HAP-1 (cell line): ENCODE measurements around the gene PTPRD.

Source experiments
- DNase-seq, 2 experiments: peaks; one replicate each; pipeline ENCODE4 v3.0.0-alpha.2; 2016 to 2020; ENCODE audit warnings: low spot score in 2 of 2
- H3K27me3 ChIP-seq: fragments of 250-450 bp; sonication (Bioruptor Pico); 2 replicates; pipeline ENCODE4 v1.5.1; 2020; ENCODE audit warnings: low read depth, mild to moderate bottlenecking, moderate library complexity
- H3K36me3 ChIP-seq: fragments of 250-450 bp; sonication (Bioruptor Pico); replicated peaks from 2 replicates; pipeline ENCODE4 v1.5.1; 2020; ENCODE audit warnings: mild to moderate bottlenecking
- H3K4me1 ChIP-seq: fragments of 250-450 bp; sonication (Bioruptor Pico); 2 replicates; pipeline ENCODE4 v1.5.1; 2020; ENCODE audit warnings: mild to moderate bottlenecking
- H3K4me3 ChIP-seq: fragments of 250-450 bp; sonication (Bioruptor Pico); 2 replicates; pipeline ENCODE4 v1.5.1; 2020; ENCODE audit warnings: mild to moderate bottlenecking, moderate library complexity
- H3K9me3 ChIP-seq: fragments of 250-450 bp; sonication (Bioruptor Pico); 2 replicates; pipeline ENCODE4 v1.5.1; 2020; ENCODE audit warnings: mild to moderate bottlenecking, moderate library complexity
- in situ Hi-C: fragments of 300-500 bp; cut with MboI; formaldehyde crosslinking; loops from 3 replicates; pipeline ENCODE4 v1.14.3; 2020; ENCODE audit warnings: low sequenced_read_pairs, inconsistent platforms, mixed read lengths

The PTPRD gene

DNA sequence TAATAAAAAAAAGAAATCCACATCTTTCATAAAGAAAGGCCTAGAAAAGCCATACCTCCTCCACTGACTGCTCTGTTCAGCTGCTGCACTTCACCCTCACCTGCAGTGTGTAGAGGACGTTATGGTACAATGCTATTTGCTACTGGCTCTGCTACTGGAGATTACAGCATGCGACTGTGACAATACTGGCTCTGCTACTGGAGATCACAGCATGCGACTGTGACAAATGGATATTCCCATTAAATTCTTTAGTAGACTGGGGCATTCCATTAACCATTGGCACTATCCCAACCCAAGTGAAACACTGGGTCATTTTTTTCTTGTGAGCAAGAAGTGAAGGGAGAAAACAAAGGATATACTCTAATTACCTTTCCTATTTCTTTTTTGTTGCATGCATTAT, 1749.7 kb downstream of the PTPRD start:
- Histone ChIP-seq H3K4me1 (peaks cover 14% of the 10 kb centered on the region), H3K9me3 (no peaks in the 10 kb centered on the region), H3K36me3 (no peaks in the 10 kb centered on the region), H3K27me3 (no peaks in the 10 kb centered on the region), H3K4me3 (no peak overlapping the region)
- no peak for DNase-seq
- in situ Hi-C loops, result loop anchor here (10.0 kb wide), 1 partner anchor 338 kb away; no protein-coding TSS in a partner anchor

DNA sequence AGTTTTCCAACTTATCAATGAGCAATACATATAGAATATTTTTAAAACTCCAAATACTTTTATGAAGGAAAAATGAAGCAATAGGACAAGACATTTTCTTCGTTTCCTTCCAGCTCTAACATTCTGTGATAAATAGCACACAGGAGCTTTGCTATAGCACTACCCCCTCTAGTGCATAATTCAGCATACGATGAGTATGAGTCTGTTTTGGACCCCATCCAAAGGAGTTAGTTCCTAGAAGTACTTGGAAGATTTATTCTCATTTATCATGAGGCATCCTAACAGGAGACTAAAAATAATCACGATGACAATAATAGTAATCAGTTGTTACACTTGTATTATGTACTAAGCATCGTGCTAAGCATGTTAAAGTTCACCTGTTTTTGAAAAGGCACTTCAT, 1751.9 kb downstream of the PTPRD start:
- H3K4me3 ChIP-seq, result no peak overlapping the region
- no peaks in the 10 kb centered on the region for H3K27me3 ChIP-seq
- H3K9me3 ChIP-seq, result no peaks in the 10 kb centered on the region
- H3K4me1 ChIP-seq, result peaks cover 11% of the 10 kb centered on the region
- in situ Hi-C loops, result loop anchor here (10.0 kb wide), 1 partner anchor 336 kb away; no protein-coding TSS in a partner anchor
- DNase-seq, result no peak
- no peaks in the 10 kb centered on the region for H3K36me3 ChIP-seq

DNA sequence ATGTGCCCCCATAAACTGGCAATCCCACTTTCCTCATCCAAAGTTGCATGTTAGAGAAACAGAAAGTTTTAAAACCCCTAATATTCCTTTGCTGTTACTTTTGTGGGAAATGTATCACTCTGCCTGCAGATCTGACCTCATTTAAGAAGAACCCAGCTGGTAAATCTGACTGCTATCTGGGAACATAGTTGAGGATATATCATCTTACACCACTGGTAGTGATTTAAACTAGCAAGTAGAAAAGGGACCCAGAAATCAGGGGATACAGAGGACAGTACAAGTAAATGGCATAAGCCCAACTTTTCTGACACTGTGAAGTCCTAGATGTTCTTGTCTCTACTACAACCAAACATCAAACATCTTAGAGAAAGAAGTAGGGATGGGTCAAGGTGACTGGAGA, 1752.7 kb downstream of the PTPRD start:
- DNase-seq, result no peak
- no peak overlapping the region for H3K4me3 ChIP-seq
- no peaks in the 10 kb centered on the region for H3K36me3 ChIP-seq
- H3K9me3 ChIP-seq, result no peaks in the 10 kb centered on the region
- in situ Hi-C loops, result loop anchor here (10.0 kb wide), 1 partner anchor 335 kb away; no protein-coding TSS in a partner anchor
- no peaks in the 10 kb centered on the region for H3K27me3 ChIP-seq
- peaks cover 18% of the 10 kb centered on the region for H3K4me1 ChIP-seq

DNA sequence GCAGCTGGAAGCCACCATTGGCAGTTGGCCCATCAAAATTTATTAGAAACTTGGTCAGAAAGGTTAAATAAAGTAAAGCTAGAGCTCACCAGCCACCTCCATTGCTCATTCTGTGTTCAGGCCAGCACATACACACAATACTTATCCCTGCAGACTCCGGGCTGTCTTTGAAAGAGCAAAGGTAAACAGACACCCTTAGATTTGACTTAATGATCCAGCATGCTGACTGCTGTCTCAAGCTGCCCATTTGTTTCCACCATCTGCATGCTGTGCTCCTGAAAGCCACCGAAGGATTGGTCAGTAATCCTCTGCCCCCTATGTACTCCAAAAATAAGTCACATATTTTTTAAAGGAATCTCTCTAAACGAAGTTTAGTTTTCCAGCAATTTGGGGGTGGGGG, 1753.4 kb downstream of the PTPRD start:
- H3K4me1 ChIP-seq, result peaks cover 22% of the 10 kb centered on the region
- H3K27me3 ChIP-seq, result no peaks in the 10 kb centered on the region
- no peak for DNase-seq
- in situ Hi-C loops, result no loop called here
- no peak overlapping the region for H3K4me3 ChIP-seq
- H3K36me3 ChIP-seq, result no peaks in the 10 kb centered on the region
- no peaks in the 10 kb centered on the region for H3K9me3 ChIP-seq

DNA sequence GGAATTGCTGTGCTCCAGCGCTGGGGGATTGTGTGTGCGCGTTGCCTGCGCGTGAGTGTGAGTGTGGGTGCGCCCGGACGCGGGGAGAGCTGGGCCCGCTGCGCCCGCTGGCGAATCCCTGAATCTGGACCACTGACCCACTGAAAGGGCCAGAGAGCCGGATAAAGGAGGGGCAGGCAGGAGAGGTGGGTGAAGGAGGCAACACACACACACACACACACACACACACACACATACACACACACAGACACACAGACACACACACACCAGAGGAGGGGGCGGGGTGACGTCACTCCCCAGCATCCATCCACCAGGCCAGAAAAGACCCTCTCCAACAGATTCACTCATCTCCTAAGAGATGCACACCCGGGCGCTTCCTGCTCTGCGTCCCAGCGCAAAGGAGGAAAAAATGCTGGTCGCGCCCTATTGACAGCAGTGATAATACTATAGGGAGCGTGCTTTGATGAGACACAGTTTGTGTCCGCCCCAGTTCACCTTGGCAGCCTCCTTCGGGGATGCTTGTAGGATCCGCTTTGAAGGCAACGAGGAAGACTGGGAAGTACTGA, 1754.1 kb downstream of the PTPRD start:
- Histone ChIP-seq H3K27me3 (no peaks in the 10 kb centered on the region), H3K36me3 (no peaks in the 10 kb centered on the region), H3K4me3 (peak overlapping the region; percentile 67), H3K4me1 (peaks cover 20% of the 10 kb centered on the region), H3K9me3 (no peaks in the 10 kb centered on the region)
- peak in 1 of 2 experiments; percentile 27 for DNase-seq
- in situ Hi-C loops, result no loop called here

DNA sequence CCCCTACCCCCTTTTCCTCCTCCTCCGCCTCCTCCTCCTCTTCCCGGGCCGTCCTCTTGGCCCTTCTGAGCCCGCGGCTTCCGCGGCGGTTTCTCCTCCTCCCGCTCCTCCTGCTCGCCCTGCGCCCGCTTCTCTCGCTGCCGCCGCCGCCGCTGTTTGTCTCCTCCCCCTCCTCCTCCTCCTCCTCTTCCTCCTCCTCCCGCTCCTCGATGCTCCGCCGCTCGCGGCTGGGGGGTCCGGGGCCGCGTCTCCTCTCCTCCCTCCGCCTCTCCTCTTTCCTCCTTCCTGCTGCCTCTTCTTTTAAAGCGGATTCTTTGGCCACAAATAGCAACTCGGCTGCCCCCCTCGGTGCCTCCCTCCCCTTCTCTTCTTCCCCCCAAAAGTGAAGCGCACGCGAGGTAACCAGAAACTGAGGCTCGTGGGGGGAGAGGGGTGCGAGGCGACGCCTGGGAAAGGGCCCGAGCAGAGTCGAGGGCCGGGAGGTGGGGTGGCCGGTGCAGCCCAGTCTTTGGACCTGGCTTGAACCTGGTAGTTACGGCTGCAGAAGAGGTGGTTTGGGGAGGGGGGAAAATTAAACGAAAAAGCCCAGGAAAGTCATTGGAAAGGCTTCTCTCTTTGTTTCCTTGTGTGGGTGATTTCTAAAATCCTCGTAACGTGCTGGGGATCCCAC, 1754.7 kb downstream of the PTPRD start:
- peaks cover 20% of the 10 kb centered on the region for H3K4me1 ChIP-seq
- H3K4me3 ChIP-seq, result peak overlapping the region; percentile 67
- in situ Hi-C loops, result no loop called here
- H3K36me3 ChIP-seq, result no peaks in the 10 kb centered on the region
- H3K9me3 ChIP-seq, result no peaks in the 10 kb centered on the region
- H3K27me3 ChIP-seq, result no peaks in the 10 kb centered on the region
- DNase-seq, result peak; percentile 73 to 87

DNA sequence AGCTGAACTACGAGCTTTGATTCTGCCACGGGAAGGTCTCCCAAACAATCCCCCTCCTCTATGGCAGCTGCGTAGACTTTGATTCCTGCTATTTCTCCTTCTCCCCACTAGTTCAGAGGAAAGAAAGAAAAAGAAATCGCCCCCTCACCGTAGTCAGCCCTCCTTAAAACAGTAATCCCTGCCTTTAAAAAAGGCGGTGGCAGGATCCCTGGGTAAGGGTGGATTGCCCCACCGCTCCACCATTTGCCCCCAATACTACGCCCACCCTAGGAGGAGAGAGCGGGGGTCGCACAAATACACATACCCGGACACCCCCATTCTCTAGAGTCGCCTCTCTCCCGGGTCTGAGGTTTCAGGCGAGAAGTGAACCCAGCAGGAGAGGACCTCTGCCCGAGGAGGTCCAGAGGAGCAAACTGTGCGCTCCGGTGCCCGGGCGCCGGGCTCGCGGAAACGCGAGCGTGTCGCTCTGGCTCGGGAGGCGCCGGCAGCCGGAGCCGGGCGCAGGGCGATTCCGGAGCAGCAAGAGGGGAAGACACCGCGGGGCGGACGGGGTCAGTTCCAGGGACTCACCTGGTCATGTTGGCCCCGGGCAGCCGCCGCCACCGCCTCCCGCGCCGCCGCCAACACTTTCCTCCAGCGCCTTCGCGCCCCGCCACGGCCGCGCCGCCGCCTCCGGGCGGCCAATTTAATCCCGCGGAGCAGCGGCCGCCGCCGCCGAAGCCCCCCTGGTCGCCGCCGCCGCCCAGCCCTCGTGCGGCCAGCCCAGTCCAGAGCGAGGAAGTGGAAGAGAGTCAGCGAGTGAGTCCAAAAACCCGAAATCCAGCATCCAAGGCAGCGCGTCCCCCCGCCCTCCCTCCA, 1755.5 kb downstream of the PTPRD start:
- no peaks in the 10 kb centered on the region for H3K36me3 ChIP-seq
- H3K27me3 ChIP-seq, result no peaks in the 10 kb centered on the region
- H3K4me3 ChIP-seq, result peak overlapping the region; percentile 67
- peaks cover 20% of the 10 kb centered on the region for H3K4me1 ChIP-seq
- no peaks in the 10 kb centered on the region for H3K9me3 ChIP-seq
- in situ Hi-C loops, result no loop called here
- DNase-seq, result peak; percentile 50 to 53

DNA sequence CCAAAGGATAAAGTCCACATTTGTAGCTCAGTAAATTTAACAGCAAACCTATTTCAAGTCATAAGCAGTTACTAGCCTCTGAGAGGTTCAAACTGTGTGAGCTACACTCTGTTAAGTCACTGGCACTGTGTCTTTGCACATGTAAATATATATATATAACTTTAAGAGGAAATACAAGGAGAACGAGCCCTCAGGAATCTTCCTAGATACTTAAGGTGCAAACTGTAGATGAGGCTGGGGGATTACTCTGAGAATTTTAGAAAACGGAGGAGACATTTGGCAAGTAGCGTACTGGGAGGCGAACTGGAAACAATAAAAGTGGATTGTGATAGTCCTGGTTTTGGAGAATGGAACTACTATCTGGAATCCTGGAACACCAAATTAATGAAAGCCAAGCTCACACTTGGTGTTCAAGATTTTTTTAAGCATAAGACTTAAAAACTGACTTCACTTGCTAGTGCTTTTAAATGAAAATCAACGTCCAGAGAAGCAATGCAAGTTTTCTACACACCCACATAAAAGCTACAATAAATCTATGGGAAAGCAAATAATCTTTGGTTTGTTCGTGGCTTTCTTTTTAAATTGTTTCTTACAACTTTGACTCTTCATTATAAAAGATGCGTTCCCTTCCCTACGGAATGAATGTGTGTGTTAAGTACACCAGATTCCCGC, 1756.3 kb downstream of the PTPRD start:
- H3K4me1 ChIP-seq, result peaks cover 20% of the 10 kb centered on the region
- in situ Hi-C loops, result no loop called here
- H3K27me3 ChIP-seq, result no peaks in the 10 kb centered on the region
- H3K36me3 ChIP-seq, result no peaks in the 10 kb centered on the region
- H3K4me3 ChIP-seq, result peak overlapping the region; percentile 67
- no peaks in the 10 kb centered on the region for H3K9me3 ChIP-seq
- DNase-seq, result peak in 1 of 2 experiments; percentile 36

DNA sequence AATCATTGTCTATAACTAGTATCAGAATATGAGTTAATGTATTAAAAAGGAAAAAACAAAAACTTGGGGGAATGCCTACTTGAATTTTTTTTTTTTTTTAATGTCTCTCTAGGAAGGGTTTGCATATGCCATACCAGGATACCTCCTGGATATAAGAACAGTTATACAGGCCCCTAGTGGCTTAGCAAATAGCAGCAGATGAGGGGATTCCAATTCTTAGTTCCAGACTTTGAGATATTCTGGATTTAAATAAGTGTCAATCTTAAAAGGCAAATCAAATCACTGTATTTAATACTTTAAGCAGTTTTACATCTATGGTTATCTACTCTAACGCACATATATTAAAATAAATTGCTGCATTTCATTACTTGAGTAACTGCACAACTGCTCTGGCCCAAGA, 1757.8 kb downstream of the PTPRD start:
- in situ Hi-C loops, result no loop called here
- DNase-seq, result peak in 1 of 2 experiments; percentile 63
- Histone ChIP-seq H3K9me3 (no peaks in the 10 kb centered on the region), H3K27me3 (no peaks in the 10 kb centered on the region), H3K36me3 (no peaks in the 10 kb centered on the region), H3K4me1 (peaks cover 20% of the 10 kb centered on the region), H3K4me3 (no peak overlapping the region; the same call in 1 of the 2 replicates)

DNA sequence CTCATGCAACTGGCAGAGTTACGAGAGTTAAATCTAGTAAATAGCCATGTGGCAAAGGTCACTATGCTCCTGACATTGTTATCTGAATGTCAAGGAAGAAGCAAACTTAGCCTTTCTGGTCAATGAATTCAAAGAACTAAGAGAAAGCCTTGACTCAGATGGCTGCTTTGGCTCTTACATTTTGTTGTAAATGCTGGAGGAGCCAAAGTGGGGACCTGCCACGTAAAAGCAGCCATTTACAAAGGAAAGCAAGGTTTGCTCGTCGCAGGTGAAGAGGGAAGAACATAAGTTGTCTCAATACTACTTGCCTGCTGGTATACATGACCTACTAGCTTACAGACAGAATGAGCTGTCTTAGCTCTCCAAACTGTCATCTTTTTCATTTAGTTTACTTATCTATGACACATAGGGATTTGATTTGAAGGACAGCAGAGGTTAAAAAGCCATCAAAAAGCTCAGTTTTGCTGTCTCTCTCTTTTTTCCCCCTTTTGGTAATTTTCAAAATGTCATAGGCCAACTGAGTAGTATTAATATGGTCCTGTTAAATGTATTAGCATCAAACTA, 1760.4 kb downstream of the PTPRD start:
- Histone ChIP-seq H3K9me3 (no peaks in the 10 kb centered on the region), H3K27me3 (no peaks in the 10 kb centered on the region), H3K4me3 (no peak overlapping the region), H3K4me1 (peaks cover 14% of the 10 kb centered on the region), H3K36me3 (no peaks in the 10 kb centered on the region)
- in situ Hi-C loops, result no loop called here
- DNase-seq, result no peak

DNA sequence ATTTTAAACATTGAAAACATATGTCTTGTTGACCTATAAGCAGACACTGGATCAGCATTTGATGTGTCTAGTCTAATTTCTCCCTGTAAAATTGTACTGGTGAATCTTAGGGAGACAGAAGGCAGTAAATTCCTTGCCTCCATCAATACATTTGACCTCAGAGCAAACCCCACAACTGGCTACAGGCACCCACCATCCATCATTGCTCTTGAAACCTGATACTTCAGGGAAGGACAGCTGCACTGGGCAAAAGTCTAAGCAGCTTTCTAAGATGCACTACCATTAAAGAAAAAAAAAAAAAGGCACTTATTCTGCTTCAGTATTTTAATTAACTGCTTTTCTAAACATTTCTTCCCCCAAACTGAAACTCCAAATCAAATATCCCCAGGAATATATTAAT, 1761.9 kb downstream of the PTPRD start:
- in situ Hi-C loops, result no loop called here
- no peak for DNase-seq

DNA sequence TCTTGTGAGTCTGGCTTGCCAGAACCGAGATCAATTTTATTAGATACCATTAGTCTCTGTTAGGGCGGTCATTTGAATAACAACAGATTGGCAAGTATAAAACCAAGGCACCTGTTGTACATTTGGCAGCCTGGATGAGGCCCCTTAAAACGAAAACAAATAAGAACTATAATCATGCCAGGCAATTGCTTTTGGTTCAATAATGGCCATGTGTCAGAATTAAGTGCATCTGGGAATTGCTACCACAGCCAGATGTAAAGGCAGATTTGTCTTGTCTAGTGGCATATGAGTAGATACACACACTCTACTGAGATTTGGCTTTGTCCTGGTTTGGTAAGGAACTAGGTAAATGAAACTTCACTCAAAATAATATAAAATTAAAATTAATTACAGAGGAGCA, 1767.0 kb downstream of the PTPRD start:
- no peak for DNase-seq
- in situ Hi-C loops, result no loop called here
- H3K9me3 ChIP-seq, result no peaks in the 10 kb centered on the region
- no peaks in the 10 kb centered on the region for H3K4me1 ChIP-seq
- H3K27me3 ChIP-seq, result no peaks in the 10 kb centered on the region
- no peak overlapping the region for H3K4me3 ChIP-seq
- H3K36me3 ChIP-seq, result no peaks in the 10 kb centered on the region

More for the DNA sequence above, 1761.9 kb downstream of the PTPRD start:
- Histone ChIP-seq H3K27me3 (no peaks in the 10 kb centered on the region), H3K36me3 (no peaks in the 10 kb centered on the region), H3K9me3 (no peaks in the 10 kb centered on the region), H3K4me1 (peaks cover 12% of the 10 kb centered on the region), H3K4me3 (no peak overlapping the region)

DNA sequence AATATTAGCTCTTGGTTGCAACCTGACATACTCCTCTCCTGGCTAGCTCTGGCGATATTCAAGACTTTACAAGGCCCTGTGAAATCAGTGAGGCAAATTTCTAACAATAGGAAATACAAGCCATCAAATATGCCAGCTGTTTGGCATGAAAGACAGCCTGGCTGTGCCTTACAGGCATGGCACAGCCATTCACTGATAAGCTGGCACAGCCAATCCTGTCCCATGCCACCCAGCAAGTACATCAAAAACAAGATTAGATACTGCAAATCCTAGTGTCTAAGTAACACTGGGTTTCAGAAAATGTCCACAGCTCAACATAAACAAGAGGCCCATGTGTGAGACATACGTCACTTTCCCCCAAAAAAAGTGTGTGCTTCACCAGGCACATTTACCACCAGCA, 1767.4 kb downstream of the PTPRD start:
- Histone ChIP-seq H3K27me3 (no peaks in the 10 kb centered on the region), H3K4me3 (no peak overlapping the region), H3K36me3 (no peaks in the 10 kb centered on the region), H3K9me3 (no peaks in the 10 kb centered on the region), H3K4me1 (no peaks in the 10 kb centered on the region)
- in situ Hi-C loops, result no loop called here
- DNase-seq, result no peak
